GM12873 (cell line): ENCODE measurements around the gene CBY2.

ENCODE experiments used
- CTCF ChIP-seq: IDR thresholded peaks from 2 replicates; pipeline ENCODE4 v1.5.1; 2012; ENCODE audit warnings: low read depth, mild to moderate bottlenecking, moderate library complexity, low read length, control low read depth; ENCODE audit not compliant: insufficient read depth; ENCODE audit errors: missing control alignments

CBY2 gene

GRCh38 chr13:45702088-45702487 lies at the start of gene CBY2:
Gene CBY2, plus strand, starts transcription at chr13:45702320. Its CDS starts 71 bp downstream, at chr13:45702391.
- TF ChIP-seq CTCF, result no peak

GRCh38 chr13:45654633-45655349 lies 47.3 kb upstream of the CBY2 start:
- no peak for TF ChIP-seq CTCF

- TF ChIP-seq CTCF, result no peak
These were observed 43.4 kb upstream of the CBY2 start for GRCh38 chr13:45658586-45659235.

- no peak for TF ChIP-seq CTCF
These were observed 42.6 kb upstream of the CBY2 start for GRCh38 chr13:45659536-45659935.

GRCh38 chr13:45662162-45662561 lies 40.0 kb upstream of the CBY2 start:
- no peak for TF ChIP-seq CTCF

GRCh38 chr13:45670189-45670885 lies 31.8 kb upstream of the CBY2 start:
- no peak for TF ChIP-seq CTCF

GRCh38 chr13:45674908-45675307 lies 27.2 kb upstream of the CBY2 start:
- no peak for TF ChIP-seq CTCF
